ENCODE measurements around the gene TPH1.

Gene TPH1

GRCh38 chr11:18046116-18046777, at the start of gene TPH1:
TSS of gene TPH1 (minus strand) at chr11:18046269. CDS start at chr11:18040762, 5,507 bp downstream.
- TF ChIP-seq, protein P1, sequence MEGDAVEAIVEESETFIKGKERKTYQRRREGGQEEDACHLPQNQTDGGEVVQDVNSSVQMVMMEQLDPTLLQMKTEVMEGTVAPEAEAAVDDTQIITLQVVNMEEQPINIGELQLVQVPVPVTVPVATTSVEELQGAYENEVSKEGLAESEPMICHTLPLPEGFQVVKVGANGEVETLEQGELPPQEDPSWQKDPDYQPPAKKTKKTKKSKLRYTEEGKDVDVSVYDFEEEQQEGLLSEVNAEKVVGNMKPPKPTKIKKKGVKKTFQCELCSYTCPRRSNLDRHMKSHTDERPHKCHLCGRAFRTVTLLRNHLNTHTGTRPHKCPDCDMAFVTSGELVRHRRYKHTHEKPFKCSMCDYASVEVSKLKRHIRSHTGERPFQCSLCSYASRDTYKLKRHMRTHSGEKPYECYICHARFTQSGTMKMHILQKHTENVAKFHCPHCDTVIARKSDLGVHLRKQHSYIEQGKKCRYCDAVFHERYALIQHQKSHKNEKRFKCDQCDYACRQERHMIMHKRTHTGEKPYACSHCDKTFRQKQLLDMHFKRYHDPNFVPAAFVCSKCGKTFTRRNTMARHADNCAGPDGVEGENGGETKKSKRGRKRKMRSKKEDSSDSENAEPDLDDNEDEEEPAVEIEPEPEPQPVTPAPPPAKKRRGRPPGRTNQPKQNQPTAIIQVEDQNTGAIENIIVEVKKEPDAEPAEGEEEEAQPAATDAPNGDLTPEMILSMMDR (conservative IDR thresholded peaks at IDR 0.05; ENCODE audit: low read depth, low read length): no peak
- DNase-seq (ENCODE audit: low read depth): peak; percentile 27
- H3K4me3 ChIP-seq (ENCODE audit: low read depth, low read length): no peak within 1 kb of the TSS

- no peak for DNase-seq (ENCODE audit: low read depth)
- no peak overlapping the region for H3K4me3 ChIP-seq (ENCODE audit: low read depth, low read length)
- TF ChIP-seq, protein P1 (conservative IDR thresholded peaks at IDR 0.05; ENCODE audit: low read depth, low read length): no peak
These were observed 47.9 kb upstream of the TPH1 start for GRCh38 chr11:18093959-18094358.

DNA sequence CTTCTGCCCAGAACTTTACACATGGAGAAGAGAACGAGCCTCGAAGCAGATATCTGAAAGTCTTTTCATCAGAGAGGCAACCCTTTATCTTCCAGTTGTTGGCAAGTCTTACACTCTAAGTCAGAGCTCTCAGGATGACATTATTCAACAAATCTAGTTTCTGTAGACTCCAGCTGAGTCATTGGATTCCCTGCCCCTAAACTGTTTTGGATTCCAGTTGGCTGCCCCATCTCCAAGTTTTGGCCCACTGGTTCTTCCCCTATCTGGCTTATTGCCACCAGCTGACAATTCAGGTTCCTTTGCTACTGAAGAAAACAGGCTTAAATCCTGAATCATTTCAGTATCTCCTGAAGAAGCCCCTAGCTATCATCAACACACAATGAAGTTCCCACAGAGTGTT, 45.7 kb upstream of the TPH1 start:
- TF ChIP-seq, protein P1 (conservative IDR thresholded peaks at IDR 0.05; ENCODE audit: low read depth, low read length): no peak
- no peak for DNase-seq (ENCODE audit: low read depth)
- no peak overlapping the region for H3K4me3 ChIP-seq (ENCODE audit: low read depth, low read length)

GRCh38 chr11:18088966-18089365, 42.9 kb upstream of the TPH1 start:
- DNase-seq (ENCODE audit: low read depth): no peak
- TF ChIP-seq, protein P1 (conservative IDR thresholded peaks at IDR 0.05; ENCODE audit: low read depth, low read length): no peak
- H3K4me3 ChIP-seq (ENCODE audit: low read depth, low read length): no peak overlapping the region

DNA sequence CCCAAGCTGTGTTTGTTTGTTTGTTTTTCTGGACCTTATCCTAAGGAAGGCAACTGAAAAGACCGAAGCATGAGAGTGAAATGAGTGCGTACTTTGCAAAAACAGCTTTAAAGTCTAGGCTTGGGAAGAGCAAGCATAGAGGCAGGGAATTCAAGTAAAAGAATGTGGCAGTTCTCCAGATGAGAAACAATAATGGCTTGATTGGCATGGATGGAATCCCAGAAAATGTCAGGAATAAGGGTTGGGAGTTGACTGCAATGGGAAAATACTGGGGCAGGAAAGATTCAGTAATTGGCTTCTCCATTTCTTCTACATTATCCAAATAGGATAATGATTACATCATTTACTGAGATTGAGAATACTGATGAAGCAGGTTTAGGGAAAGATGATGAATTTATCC, 42.3 kb upstream of the TPH1 start:
- H3K4me3 ChIP-seq (ENCODE audit: low read depth, low read length): no peak overlapping the region
- TF ChIP-seq, protein P1 (conservative IDR thresholded peaks at IDR 0.05; ENCODE audit: low read depth, low read length): no peak
- no peak for DNase-seq (ENCODE audit: low read depth)

DNA sequence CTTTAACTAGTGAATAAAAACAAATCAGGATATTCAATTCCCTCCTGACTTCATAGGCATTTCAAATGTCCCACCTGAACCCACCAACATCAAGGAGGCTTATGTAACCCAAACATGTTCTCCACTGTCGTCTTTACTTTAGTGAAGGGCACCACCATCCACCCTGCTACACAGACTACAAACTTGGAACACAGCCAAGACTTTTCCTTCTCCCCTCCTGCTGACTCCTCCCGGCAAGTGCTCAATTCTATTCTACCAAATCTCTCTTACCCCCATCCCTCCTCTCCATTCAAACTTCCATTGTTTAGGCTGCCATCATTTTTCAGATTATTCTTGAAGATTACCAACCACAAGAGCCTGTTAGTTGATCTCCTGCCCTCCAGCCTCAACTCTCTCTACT, 35.5 kb upstream of the TPH1 start:
- TF ChIP-seq, protein P1 (conservative IDR thresholded peaks at IDR 0.05; ENCODE audit: low read depth, low read length): no peak
- no peak for DNase-seq (ENCODE audit: low read depth)
- no peak overlapping the region for H3K4me3 ChIP-seq (ENCODE audit: low read depth, low read length)

GRCh38 chr11:18080451-18080850, 34.4 kb upstream of the TPH1 start:
- no peak overlapping the region for H3K4me3 ChIP-seq (ENCODE audit: low read depth, low read length)
- TF ChIP-seq, protein P1 (conservative IDR thresholded peaks at IDR 0.05; ENCODE audit: low read depth, low read length): no peak
- no peak for DNase-seq (ENCODE audit: low read depth)

Data from choroid plexus epithelial cell (primary cell).